Occipital lobe (tissue), 2 donors: Measurements from ENCODE around the gene GTPBP2. TPM values are rescaled to one million over a fixed set of nuclear protein-coding genes. Genes with fewer than 3 reads are reported as not detected.
"Not testable (repeated sequence)": the region's sequence is repeated elsewhere in the genome, so short reads cannot be mapped to it uniquely, and the experiment has no call there.

Experiments
- DNase-seq: peaks from one replicate; lab custom pipeline; 2025; lab: John Stamatoyannopoulos, UW
- total RNA-seq: library from RNA; depleted of rRNA; stranded (reverse); fragments of >200 nt; gene quantifications from one replicate; pipeline ENCODE4 v1.2.3, GENCODE V29; 2014

The GTPBP2 gene
- total RNA-seq, 1 donor from 2014 or later: 33.5 TPM

DNA sequence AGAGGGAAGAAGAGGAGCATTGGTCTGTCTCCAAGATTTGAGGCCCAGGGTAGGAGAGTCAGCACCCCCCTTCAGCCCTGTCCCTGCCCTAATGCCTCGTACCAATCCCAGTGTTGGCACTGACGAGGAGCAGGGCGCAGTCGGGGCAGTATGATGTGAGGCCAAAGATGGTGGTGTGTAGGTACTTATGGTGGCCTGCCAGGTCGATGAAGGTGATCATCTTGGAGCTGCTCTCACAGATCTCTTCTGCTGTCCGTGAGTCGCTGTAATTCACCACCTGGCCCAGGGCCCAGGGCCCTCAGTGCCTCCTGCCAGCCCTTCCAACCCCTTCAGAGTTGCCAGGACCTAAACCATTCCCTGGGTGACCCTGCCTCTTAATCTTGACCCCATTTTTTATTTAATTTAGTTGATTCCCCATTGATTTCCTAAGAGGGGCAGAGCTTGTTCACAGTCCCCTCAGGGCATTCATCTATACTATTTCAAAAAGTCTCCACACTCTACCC is 4.2 kb downstream of the GTPBP2 start:
- no peak for DNase-seq

DNA sequence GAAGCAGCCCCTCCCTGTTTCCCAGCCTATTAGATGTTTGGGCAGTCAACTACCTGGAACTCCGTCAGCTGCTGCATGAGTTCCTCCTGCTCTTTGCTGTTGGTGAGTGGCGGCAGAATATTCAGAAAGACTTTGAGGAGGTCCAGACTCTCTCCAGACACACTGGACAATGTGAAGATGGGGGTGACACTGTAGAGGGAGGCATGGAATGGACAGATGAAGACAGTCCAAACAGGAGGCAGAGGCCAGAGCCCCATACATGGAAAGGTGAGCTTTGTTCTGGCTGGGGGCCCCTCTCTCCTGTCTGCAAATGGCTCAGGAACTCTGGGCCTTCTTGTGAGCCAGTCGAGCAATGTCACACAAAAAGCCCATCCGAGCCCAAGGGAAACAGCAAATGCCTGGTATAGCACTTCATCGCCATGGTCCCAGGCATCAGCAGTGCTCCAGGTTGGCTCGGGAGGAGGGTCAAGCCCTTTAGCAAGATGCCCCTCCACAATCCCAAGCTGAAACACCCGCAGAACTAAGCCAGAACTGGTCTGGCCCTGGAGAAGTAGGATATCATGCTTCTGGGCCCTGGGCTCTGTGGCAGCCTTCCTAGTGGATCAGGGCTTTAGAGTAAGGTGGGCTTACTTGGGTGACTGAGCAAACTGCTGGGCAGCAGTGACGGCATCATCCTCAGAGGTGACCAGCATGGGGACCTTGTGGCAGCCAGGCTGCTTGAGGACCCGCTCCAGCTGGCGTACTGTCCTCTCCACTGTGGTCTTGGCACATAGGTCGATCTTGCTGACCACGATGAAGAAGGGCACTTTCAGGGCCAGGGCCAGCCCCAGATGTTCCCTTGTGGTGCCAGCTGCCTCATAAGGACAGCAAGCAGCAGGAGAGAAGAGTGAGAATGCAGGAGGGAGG is 4.9 kb downstream of the GTPBP2 start:
- DNase-seq: no peak

DNA sequence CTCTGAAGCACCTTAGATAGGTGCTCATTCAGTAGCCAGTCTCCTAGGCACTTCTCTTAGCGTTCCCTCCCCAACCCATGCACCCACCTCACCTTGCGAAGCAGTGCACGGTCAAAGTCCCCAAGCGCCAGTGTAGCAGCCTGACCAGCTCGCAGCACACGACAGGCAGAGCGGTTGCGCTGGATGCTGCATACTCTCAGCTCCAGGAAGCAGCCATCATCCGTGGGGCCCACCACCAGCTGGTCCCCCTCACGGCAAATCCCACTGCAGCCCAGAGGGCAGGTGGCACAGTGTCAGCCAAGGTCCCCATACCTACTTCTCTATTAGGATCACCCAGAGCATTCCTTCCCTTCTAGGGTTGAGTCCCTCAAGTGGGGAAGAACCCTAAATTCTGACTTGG is 6.5 kb downstream of the GTPBP2 start:
- DNase-seq: no peak

DNA sequence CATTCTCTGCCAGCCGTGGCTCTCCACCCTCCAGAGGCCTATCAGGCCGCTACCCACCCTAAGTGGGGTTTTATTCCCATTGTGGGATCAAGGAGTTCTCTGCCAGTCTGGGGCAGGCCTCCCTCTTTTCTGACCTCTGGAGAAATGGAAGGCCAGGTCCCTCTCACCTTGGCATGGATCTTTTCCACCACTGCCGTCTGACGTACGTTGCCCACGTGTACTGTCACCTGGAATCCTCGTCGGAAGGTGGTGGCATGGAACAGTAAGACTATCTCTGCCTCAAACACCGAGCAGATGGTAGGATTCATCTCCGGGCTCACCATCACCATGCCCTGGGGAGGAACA is 7.3 kb downstream of the GTPBP2 start:
- DNase-seq: no peak

DNA sequence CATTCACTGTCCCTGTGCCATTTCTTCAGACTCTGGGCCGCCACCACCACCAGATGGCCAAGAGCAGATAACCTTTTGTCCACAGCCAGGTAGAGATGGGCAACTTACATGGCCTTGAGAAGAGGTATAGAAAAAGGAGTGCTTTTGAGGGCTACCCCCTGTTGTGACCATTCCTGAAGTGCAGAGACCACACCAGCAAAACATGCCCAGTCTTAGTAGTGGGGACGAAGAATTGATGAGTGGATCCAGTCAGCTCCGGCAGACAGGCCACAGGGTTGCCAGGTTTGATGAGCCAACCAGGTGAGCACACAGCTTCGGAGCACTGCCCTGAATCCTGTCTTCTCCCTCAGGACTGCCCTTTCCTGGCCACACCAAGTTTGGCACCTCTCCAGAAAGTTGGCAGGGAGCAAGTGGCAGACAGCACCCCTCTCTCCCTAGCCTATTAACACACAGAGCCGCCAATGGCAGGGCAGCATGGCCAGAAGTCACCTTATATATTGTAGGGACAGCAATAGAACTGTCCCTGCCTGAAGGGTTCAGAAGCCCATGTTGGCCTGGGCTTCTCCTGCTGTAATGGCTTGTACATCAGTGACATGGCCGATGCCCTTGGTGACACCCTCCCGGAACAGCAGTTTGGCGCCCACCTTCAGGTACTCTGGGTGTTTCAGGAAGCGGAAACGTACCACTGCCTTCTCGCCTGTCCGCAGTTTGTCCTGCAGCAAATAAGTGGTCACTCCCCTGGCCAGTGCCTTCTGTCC is 7.8 kb downstream of the GTPBP2 start:
- no peak for DNase-seq

DNA sequence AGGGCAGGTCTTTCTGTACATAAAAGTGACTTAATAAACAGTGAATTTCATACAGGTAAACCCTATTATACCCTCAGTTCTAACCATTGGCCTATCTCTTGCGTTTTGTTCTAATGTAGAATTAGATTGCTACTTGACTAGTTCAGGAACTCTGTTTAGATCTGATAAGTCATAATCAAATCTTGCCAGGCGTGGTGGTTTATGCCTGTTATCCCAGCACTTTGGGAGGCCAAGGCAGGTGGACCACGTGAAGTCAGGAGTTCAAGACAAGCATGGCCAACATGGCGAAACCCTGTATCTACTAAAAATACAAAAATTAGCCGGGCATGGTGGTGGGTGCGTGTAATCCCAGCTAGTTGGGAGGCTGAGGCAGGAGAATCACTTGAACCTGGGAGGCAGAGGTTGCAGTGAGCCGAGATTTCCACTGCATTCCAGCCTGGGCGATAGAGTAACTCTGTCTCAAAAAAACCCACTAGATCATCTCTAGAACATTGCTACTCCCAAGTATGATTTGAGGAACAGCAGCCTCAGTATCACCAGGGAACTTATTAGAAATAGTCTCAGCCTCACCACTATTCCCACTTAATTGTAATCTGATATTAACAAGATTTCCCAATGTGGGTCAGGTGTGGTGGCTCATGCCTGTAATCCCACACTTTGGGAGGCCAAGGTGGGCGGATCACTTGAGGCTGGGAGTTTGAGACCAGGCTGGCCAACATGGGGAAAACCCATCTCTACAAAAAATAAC is 12.2 kb downstream of the GTPBP2 start:
- no peak for DNase-seq

DNA sequence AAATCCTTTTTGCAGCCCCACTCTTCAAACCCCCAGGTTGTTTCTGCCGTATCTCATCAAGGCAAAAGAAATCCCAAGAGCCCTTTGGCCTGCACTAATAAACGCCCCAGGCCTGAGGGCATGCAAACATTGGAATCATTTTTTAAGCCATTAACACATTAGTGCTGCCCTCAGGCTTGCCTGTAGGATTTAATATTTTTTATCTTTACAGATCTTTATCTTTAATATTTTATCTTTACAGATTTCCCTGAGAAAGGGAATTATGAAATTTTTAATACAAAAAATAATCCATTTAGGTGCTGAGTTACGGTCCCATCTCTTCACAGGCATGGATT is 14.7 kb downstream of the GTPBP2 start:
- DNase-seq: no peak

DNA sequence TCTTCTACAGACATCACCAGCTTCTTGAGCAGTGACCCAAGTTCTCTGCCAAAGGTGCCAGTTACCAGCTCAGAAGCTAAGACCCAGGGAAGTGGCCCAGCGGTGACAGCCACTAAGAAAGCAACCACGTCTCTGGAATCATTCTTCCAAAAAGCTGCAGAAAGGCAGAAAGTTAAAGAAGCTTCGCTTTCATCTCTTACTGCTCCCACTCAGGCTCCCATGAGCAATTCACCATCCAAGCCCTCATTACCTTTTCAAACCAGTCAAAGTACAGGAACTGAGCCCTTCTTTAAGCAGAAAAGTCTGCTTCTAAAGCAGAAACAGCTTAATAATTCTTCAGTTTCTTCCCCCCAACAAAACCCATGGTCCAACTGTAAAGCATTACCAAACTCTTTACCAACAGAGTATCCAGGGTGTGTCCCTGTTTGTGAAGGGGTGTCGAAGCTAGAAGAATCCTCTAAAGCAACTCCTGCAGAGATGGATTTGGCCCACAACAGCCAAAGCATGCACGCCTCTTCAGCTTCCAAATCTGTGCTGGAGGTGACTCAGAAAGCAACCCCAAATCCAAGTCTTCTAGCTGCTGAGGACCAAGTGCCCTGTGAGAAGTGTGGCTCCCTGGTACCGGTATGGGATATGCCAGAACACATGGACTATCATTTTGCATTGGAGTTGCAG is 15.2 kb downstream of the GTPBP2 start:
- DNase-seq: peak; percentile 22

DNA sequence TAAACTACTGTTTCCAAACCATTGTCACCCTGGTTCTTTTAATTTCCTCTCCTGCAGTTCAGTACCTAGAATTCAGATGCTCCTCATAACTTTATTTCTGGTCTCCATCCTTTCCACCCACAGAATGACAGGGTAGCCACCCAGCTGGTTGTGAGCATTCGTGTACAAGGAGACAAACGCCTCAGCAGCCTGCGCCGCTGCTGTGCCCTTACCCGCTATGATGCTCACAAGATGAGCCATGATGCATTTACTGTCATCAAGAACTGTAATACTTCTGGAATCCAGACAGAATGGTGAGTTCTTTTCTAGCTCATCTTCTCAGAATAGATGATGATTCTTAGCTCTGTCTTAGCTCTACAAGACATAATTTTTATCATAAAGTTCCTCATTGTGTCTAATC is 18.6 kb downstream of the GTPBP2 start:
- DNase-seq: no peak

DNA sequence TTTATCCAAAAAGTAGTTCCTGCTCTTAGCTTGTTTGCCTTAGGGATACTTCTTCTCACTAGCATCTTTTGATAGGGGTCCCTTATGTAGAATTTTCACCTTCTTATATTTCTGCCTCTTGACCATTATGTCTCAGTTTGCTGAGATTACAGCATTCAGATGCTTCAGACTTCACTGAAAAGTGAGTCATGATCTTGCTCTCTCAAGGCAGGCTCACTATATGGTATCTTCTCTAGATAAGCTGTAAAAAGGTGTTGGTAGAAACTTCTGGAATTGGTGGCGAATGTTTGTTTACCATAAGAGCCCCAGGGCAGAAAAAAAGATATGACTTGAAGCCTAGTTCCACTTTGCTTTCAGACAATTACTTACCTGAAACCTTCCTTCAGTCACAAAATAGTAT is 19.7 kb downstream of the GTPBP2 start:
- DNase-seq: no peak

DNA sequence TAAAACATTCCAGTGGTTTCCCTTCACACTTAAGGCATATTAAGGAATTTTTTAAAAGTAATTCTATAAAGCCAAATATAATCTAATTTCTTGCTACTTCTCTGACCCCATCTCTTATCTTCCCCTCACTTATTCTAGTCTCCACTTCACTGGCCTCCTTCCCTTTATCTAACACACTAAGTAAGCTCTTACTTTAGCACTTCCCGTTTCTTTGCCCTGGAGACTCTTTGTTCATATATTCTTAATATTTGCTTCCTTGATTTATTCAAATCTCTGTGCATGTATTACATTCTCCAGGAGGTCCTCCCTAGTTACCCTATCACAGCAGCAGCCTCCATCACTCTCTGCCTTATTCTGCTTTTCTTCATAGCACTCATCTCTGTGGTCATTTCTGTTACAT is 20.3 kb downstream of the GTPBP2 start:
- no peak for DNase-seq

DNA sequence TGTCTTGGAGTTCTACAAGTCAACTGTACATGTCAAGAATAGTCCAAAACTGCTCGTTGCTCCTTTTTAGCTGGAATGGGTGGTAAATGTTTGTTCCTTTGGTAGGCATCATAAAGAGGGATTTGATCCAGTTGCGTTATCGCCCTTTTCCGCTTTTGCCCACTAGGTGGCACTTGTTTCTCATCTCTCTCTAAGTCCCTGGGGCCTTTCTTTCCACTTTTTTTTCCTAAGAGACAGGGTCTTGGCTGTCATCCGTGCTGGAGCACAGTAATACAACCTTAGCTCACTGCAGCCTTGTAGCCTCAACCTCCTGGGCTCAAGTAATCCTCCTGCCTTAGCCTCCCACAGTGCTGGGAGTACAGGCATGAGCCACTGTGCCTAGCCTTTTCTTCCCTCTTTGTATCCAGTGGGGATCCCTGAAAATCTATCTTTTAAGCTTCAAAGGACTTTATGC is 20.7 kb downstream of the GTPBP2 start:
- peak; percentile 28 for DNase-seq

DNA sequence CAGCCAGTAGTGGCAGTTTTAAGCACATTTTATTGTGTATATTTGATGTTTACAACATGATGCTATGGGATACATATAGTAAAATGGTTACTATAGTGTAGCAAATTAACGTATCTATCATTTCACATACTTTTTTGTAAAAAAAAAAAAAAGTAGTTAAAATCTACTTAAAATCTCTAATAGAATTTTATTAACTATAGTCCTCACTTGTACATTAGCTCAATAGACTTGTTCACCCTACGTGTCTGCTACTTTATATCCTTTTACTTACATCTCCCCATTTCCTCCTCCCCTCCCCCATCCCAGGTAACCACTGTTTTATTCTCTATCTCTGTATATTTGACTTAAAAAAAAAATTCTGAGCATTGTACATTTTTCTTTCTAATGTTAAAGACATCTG is 23.0 kb downstream of the GTPBP2 start:
- no peak for DNase-seq

DNA sequence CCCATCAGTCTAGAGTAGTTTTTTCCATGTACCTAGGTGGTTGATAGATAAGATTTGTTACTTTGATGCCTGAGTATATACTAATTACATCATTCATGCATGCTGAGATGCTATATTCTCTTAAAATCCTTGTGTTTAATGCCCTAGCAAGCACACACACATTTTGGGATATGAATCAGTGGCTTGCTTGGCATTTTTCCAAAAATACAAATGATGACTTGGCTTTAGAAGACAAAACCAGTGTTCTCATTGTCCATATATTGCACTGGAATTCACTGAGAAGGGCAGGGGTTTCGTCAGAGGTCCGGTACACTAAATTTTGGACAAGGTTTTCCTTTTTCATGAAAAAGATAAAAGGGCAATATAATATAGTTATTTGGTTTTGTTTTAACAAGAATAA is 24.9 kb downstream of the GTPBP2 start:
- DNase-seq: no peak

DNA sequence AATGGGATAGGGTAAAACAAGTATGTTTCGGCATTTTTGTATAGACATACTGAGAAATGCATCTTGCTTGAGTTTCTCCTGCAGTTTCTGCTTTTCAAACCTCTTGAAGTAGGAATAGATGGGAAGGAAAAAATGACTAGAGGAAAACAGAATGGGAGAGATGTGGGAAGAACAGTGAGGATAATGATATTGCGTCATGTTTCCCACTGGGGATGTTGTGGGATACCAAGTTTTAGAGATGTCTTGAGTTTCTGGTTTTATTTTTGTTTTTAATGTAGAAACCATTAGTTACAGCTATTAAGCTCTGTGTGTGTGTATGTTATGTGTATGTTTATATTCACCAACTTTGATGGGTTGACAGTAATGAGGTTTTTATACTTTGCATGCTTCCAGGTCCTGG is 28.5 kb downstream of the GTPBP2 start:
- no peak for DNase-seq

DNA sequence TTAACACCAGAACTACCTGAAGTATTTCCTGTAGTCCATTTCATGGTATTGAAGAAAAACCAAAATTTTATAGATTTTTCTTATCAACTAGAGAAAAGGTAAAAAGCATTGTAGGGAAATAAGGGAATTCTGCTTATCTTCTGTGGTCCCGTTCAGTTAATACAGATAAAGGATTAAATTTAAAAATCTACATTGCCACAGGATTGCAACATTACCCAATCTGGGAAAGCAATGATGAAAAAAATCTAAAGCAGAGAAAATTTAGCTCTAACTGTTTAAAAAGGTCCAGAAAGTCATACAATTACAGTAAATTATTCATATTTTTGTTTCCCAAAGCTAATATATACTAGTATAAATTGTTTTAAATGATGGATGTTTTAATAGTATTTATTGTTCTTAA is 35.1 kb downstream of the GTPBP2 start:
- DNase-seq: no peak

DNA sequence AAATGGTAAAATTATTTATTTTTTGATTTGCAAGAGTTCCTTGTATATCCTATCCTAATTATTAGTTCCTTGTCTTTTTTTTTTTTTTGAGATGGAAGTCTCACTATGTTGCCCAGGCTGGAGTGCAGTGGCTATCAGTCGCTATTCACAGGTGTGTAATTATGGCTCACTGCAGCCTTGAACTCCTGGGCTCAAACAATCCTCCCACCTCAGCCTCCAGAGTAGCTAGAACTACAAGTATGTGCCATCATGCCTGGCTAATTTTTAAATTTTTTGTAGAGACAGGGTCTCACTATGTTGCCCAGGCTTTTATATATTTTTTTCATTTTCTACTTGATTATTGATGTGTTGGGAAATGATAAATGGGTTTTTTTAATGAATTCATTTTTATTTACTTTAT is 39.5 kb downstream of the GTPBP2 start:
- DNase-seq: not testable (repeated sequence)

DNA sequence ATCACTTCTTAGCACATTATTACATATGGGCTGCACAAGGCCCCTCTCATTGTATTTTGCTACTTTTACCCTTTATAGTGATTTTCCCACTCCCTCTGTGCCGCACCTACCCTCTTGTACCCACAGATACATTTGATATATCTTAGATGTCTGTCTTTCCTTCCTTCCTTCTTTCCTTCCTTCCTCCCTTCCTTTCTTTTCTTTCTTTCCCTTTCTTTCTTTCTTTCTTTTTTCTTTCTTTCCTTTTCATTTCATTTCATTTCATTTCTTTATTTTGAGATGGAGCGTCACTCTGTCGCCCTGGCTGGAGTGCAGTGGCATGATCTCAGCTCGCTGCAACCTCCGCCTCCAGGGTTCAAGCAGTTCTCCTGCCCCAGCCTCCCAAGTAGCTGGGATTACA is 40.9 kb downstream of the GTPBP2 start:
- DNase-seq: no peak

DNA sequence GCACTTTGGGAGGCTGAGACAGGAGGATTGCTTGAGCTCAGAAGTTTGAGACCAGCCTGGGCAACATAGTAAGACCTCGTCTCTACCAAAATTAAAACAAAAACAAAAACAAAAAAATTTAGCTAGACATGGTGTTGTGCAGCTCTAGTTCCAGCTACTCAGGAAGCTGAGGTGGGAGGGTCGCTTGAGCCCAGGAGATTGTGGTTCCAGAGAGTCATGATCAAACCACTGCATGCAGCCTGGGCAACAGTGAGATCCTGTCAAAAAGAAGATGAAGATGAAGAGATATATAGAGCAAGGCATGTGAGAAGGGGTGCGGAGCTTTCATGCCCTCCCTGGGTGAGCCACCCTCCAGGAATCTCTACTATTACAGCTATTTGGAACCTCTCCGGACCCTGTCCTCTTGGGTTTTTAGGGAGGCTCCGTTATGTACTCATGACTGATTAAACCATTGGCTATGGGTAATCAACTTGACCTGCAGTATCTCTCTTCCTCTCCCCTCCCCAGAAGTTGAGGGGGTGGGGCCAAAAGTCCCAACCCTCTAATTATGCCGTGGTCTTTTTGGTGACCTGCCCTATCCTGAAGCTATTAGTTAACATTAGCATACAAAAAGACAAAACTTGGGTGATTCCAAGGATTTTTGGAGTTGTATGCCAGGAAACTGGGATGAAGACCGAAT is 44.0 kb downstream of the GTPBP2 start:
- DNase-seq: no peak

DNA sequence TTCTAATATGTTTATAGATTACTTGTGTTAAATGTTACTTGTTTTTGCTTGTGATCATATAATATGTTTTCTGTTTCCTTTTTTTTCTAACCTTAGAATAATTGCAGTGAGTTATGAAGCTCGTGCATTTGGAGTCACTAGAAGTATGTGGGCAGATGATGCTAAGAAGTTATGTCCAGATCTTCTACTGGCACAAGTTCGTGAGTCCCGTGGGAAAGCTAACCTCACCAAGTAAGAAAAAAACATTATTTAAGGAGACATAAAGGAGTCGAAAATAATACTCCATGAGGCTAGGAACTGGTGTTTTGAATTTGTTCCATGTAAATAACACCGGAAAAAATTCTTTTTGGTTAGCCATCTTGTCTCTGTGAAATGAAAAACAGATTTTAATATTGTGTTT is 46.2 kb downstream of the GTPBP2 start:
- no peak for DNase-seq

DNA sequence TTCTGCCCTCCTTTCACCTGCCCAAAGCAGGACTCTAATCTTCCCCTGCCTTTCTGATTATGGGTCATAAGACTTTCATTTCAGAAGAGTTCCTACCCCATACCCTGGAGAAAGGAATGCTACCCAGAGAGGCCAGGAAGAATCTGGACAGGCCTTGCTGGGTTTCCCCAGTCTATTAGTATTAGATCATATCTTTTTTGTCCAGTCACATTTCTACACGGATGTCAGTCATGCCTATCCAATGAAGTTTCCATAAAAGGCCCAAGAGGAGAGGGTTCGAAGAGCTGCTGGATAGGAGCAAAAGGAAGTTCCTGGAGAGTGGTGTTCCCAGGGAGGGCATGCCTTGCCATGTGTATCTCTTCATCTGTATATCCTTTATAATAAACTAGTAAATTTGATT is 49.9 kb downstream of the GTPBP2 start:
- DNase-seq: no peak
